Uterus (tissue), 2 donors: ENCODE data around the gene GHRH.

Experiments used
- CTCF ChIP-seq, 4 experiments: fragments of 200-600 bp in 2 of 4; fragments of 450-650 bp in 2 of 4; sonication (generic) in 2 of 4; IDR thresholded peaks; one replicate each; pipeline ENCODE4 v1.5.1; 2016 to 2019; ENCODE audit warnings: antibody characterized with exemption in 4 of 4, mild to moderate bottlenecking in 2 of 4, moderate library complexity in 1 of 4
- POLR2A ChIP-seq, 2 donors: fragments of 450-650 bp; IDR thresholded peaks; one replicate each; pipeline ENCODE4 v1.6.1; 2016; ENCODE audit warnings: antibody characterized with exemption in 2 of 2, mild to moderate bottlenecking in 1 of 2, moderate library complexity in 1 of 2

- TF ChIP-seq CTCF (IDR thresholded peaks at IDR 0.05) (no peak), POLR2A (IDR thresholded peaks at IDR 0.05) (no peak)
Measured at GRCh38 chr20:37219751-37220668, 41.6 kb downstream of the GHRH start.
